Liver (tissue), 9 donors: ENCODE results near the gene RDX. TPM values are rescaled to one million over a fixed set of nuclear protein-coding genes. Genes with fewer than 3 reads are reported as not detected.

ENCODE experiments used
- DNase-seq: peaks from one replicate; pipeline ENCODE4 v3.0.0-alpha.2; 2017; ENCODE audit warnings: low spot score
- H3K27ac ChIP-seq, 2 donors: one replicate each; pipeline ENCODE4 v1.7.0; 2013; ENCODE audit warnings: inconsistent platforms in 2 of 2, low read length in 2 of 2, control low read depth in 1 of 2, low read depth in 1 of 2, mild to moderate bottlenecking in 1 of 2
- H3K27me3 ChIP-seq, 4 donors: one replicate each; pipeline versions ENCODE4 v1.6.1 to v1.7.0; 2013; ENCODE audit warnings: low read length in 3 of 4, inconsistent platforms in 1 of 4, mild to moderate bottlenecking in 1 of 4, moderate library complexity in 1 of 4; ENCODE audit not compliant: control insufficient read depth in 4 of 4, insufficient read depth in 4 of 4
- H3K36me3 ChIP-seq, 4 donors: one replicate each; pipeline versions ENCODE4 v1.6.1 to v1.7.0; 2013; ENCODE audit warnings: low read length in 3 of 4, mild to moderate bottlenecking in 3 of 4, low read depth in 1 of 4, moderate library complexity in 1 of 4; ENCODE audit not compliant: control insufficient read depth in 4 of 4, insufficient read depth in 3 of 4
- H3K4me1 ChIP-seq, 4 donors: one replicate each; pipeline versions ENCODE4 v1.6.1 to v1.7.0; 2013; ENCODE audit warnings: low read length in 3 of 4, mild to moderate bottlenecking in 3 of 4, moderate library complexity in 1 of 4; ENCODE audit not compliant: control insufficient read depth in 4 of 4, insufficient read depth in 4 of 4
- H3K4me3 ChIP-seq, 3 donors: one replicate each; pipeline versions ENCODE4 v1.6.1 to v1.7.0; 2013; ENCODE audit warnings: low read length in 3 of 3, control low read depth in 1 of 3, low read depth in 1 of 3, mild to moderate bottlenecking in 1 of 3
- H3K9ac ChIP-seq, 2 donors: one replicate each; pipeline ENCODE4 v1.7.0; 2013; ENCODE audit warnings: low read length in 2 of 2, mild to moderate bottlenecking in 2 of 2, moderate library complexity in 2 of 2, control low read depth in 1 of 2, low read depth in 1 of 2
- H3K9me3 ChIP-seq, 4 donors: one replicate each; pipeline versions ENCODE4 v1.6.1 to v1.7.0; 2013; ENCODE audit warnings: low read length in 3 of 4; ENCODE audit not compliant: control insufficient read depth in 4 of 4
- EGR1 ChIP-seq, 2 donors: IDR thresholded peaks; 2 replicates each; pipeline ENCODE4 v1.6.1; 2016 to 2018; ENCODE audit warnings: antibody characterized with exemption in 2 of 2, low read depth in 2 of 2
- FOXA1 ChIP-seq: IDR thresholded peaks from 2 replicates; pipeline ENCODE4 v1.6.1; 2016; ENCODE audit warnings: antibody characterized with exemption
- FOXA2 ChIP-seq: IDR thresholded peaks from 2 replicates; pipeline ENCODE4 v1.6.1; 2016; ENCODE audit warnings: antibody characterized with exemption
- GABPA ChIP-seq, 2 donors: IDR thresholded peaks in 1 of 2; conservative IDR thresholded peaks in 1 of 2; 2 replicates each; pipeline ENCODE4 v1.6.1; 2016; ENCODE audit warnings: antibody characterized with exemption in 2 of 2, mild to moderate bottlenecking in 1 of 2, moderate library complexity in 1 of 2
- HNF4A ChIP-seq, 2 donors: conservative IDR thresholded peaks; 2 replicates each; pipeline ENCODE4 v1.6.1; 2016; ENCODE audit warnings: antibody characterized with exemption in 2 of 2, mild to moderate bottlenecking in 2 of 2
- HNF4G ChIP-seq: IDR thresholded peaks from 2 replicates; pipeline ENCODE4 v1.6.1; 2016; ENCODE audit warnings: antibody characterized with exemption
- JUND ChIP-seq, 2 donors: IDR thresholded peaks; 2 replicates each; pipeline ENCODE4 v1.6.1; 2016; ENCODE audit warnings: antibody characterized with exemption in 2 of 2
- NR2F2 ChIP-seq: IDR thresholded peaks from 2 replicates; pipeline ENCODE4 v1.6.1; 2016; ENCODE audit warnings: antibody characterized with exemption
- RAD21 ChIP-seq, 2 donors: IDR thresholded peaks; 2 replicates each; pipeline ENCODE4 v1.6.1; 2016; ENCODE audit warnings: antibody characterized with exemption in 2 of 2, mild to moderate bottlenecking in 2 of 2
- RXRA ChIP-seq, 2 donors: IDR thresholded peaks; 2 replicates each; pipeline ENCODE4 v1.6.1; 2017 to 2018; ENCODE audit warnings: antibody characterized with exemption in 2 of 2, mild to moderate bottlenecking in 1 of 2
- SP1 ChIP-seq: IDR thresholded peaks from 2 replicates; pipeline ENCODE4 v1.6.1; 2018; ENCODE audit warnings: antibody characterized with exemption, mild to moderate bottlenecking
- TAF1 ChIP-seq: conservative IDR thresholded peaks from 2 replicates; pipeline ENCODE4 v1.6.1; 2016; ENCODE audit warnings: antibody characterized with exemption, mild to moderate bottlenecking
- YY1 ChIP-seq: IDR thresholded peaks from 2 replicates; pipeline ENCODE4 v1.6.1; 2016; ENCODE audit warnings: antibody characterized with exemption, mild to moderate bottlenecking
- WGBS: extraction: QIAGEN DNeasy Blood & Tissue Kit; methylation state at CpG from one replicate; pipeline ENCODE4 v1.1.7; 2013; 5-methylcytosine and 5-hydroxymethylcytosine counted together
- polyA plus RNA-seq, 2 donors: library from polyadenylated mRNA; stranded (reverse) in 1 of 2; unstranded in 1 of 2; fragments of 200-250 nt in 1 of 2; fragments of >200 nt in 1 of 2; fragmentation: Nextera tagmentation in 1 of 2; extraction: Ambion mirVana in 1 of 2; gene quantifications; one replicate each; pipeline versions ENCODE4 v1.2.1 to v1.2.3, GENCODE V29; 2013 to 2015
- total RNA-seq, 2 donors: library from RNA; depleted of rRNA; stranded (reverse); fragments of >200 nt; gene quantifications; one replicate each; pipeline ENCODE4 v1.2.3, GENCODE V29; 2014
- TF ChIP-seq, protein P1 (sequence below): fragments of 150-350 bp; IDR thresholded peaks from 2 replicates; pipeline ENCODE4 v1.5.1; 2017; ENCODE audit warnings: improper control_type of control experiment, low read depth, low read length; ENCODE audit not compliant: missing input control
- TF ChIP-seq, protein P2 (sequence below): IDR thresholded peaks from 2 replicates; pipeline ENCODE4 v1.6.1; 2016; ENCODE audit warnings: antibody characterized with exemption, mild to moderate bottlenecking
- TF ChIP-seq, protein P3 (sequence below): IDR thresholded peaks from 2 replicates; pipeline ENCODE4 v1.6.1; 2016; ENCODE audit warnings: antibody characterized with exemption
- TF ChIP-seq, protein P4 (sequence below): IDR thresholded peaks from 2 replicates; pipeline ENCODE4 v1.6.1; 2016; ENCODE audit warnings: antibody characterized with exemption
- TF ChIP-seq, protein P5 (sequence below): IDR thresholded peaks from 2 replicates; pipeline ENCODE4 v1.6.1; 2016; ENCODE audit warnings: antibody characterized with exemption
- donor health status: healthy.
- donor health status: healthy.
- donor health status: healthy.
- donor health status: healthy.
- donor health status: healthy.

RDX gene
- total and polyA plus RNA-seq, 4 donors, result 19.9 to 116 (median 53.9) TPM

DNA sequence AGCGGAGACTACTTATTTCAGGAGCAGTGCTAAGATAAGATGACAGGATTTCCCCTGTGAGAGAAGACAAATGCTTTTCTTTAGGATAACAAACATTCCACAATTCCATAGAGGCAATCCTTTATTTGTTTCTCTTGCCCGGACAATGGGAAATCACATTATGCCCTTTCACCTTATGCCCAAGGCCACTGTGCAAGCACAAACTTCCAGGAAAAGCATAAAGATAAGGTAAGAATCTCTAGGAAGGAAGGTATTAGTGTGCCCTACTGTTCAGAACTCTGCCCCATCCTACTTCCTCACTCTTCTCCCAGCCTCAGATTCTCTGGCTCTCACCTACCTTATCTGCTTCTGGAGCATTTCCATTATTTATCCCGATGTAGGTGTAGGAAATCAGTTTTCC lies 23.1 kb upstream of the RDX start:
- DNase-seq, result no peak
- 83% methylated on average over 3 of the region's 3 CpGs for WGBS
- Histone ChIP-seq H3K9ac (no peak overlapping the region), H3K27me3 (no peaks in the 10 kb centered on the region), H3K36me3 (no peaks in the 10 kb centered on the region), H3K27ac (no peak overlapping the region), H3K4me1 (no peaks in the 10 kb centered on the region), H3K9me3 (no peaks in the 10 kb centered on the region), H3K4me3 (no peak overlapping the region)
- TF ChIP-seq NR2F2 (peak; percentile 66), RXRA (IDR thresholded peaks at IDR 0.05) (no peak)

DNA sequence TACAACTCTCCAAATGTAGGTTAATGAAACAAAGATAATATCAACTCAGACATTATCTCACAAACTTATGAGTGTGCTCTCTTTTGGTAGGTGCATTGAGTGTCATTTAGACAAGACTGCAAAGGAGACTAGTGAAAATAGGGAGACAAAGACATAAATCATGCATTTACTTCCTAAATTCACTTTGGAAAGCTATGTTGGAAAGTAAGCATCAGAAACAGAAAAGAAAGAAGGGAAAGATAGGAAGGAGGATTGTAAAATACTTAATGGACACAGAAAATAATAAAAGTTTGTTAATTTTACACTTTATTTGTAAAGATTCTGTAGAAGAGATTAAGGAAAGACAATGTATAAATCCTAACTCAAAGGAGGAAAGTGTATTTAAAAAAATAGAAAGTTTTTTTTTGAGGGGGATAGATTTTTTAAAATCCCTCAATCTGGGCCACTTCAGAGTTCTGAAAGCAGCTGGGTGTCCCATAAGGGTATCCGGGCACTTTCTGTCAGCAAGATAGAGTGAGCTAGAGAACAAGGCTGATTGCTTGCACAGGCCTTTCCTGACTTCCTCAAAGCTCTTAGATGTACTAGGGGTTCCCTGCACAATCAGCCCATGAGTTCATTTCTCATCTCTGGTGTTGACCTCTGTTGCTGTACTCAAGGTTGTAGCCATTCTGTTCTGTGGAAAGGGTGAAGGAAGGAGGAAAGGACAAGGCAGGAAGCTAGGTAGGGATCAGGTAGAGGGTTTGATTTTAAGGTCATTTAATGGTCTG lies 22.4 kb upstream of the RDX start:
- 86% methylated on average over 1 of the region's 1 CpG for WGBS
- H3K4me1 ChIP-seq, result no peaks in the 10 kb centered on the region
- no peak overlapping the region for H3K27ac ChIP-seq
- TF ChIP-seq FOXA1, result no peak
- TF ChIP-seq, protein P1, sequence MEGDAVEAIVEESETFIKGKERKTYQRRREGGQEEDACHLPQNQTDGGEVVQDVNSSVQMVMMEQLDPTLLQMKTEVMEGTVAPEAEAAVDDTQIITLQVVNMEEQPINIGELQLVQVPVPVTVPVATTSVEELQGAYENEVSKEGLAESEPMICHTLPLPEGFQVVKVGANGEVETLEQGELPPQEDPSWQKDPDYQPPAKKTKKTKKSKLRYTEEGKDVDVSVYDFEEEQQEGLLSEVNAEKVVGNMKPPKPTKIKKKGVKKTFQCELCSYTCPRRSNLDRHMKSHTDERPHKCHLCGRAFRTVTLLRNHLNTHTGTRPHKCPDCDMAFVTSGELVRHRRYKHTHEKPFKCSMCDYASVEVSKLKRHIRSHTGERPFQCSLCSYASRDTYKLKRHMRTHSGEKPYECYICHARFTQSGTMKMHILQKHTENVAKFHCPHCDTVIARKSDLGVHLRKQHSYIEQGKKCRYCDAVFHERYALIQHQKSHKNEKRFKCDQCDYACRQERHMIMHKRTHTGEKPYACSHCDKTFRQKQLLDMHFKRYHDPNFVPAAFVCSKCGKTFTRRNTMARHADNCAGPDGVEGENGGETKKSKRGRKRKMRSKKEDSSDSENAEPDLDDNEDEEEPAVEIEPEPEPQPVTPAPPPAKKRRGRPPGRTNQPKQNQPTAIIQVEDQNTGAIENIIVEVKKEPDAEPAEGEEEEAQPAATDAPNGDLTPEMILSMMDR, result no peak
- no peak for TF ChIP-seq RXRA (IDR thresholded peaks at IDR 0.05)
- TF ChIP-seq GABPA (IDR thresholded peaks at IDR 0.05 in 1 of 2, conservative IDR thresholded peaks at IDR 0.05 in 1 of 2), result no peak
- no peak for TF ChIP-seq TAF1
- no peak for TF ChIP-seq FOXA2
- TF ChIP-seq, protein P2, sequence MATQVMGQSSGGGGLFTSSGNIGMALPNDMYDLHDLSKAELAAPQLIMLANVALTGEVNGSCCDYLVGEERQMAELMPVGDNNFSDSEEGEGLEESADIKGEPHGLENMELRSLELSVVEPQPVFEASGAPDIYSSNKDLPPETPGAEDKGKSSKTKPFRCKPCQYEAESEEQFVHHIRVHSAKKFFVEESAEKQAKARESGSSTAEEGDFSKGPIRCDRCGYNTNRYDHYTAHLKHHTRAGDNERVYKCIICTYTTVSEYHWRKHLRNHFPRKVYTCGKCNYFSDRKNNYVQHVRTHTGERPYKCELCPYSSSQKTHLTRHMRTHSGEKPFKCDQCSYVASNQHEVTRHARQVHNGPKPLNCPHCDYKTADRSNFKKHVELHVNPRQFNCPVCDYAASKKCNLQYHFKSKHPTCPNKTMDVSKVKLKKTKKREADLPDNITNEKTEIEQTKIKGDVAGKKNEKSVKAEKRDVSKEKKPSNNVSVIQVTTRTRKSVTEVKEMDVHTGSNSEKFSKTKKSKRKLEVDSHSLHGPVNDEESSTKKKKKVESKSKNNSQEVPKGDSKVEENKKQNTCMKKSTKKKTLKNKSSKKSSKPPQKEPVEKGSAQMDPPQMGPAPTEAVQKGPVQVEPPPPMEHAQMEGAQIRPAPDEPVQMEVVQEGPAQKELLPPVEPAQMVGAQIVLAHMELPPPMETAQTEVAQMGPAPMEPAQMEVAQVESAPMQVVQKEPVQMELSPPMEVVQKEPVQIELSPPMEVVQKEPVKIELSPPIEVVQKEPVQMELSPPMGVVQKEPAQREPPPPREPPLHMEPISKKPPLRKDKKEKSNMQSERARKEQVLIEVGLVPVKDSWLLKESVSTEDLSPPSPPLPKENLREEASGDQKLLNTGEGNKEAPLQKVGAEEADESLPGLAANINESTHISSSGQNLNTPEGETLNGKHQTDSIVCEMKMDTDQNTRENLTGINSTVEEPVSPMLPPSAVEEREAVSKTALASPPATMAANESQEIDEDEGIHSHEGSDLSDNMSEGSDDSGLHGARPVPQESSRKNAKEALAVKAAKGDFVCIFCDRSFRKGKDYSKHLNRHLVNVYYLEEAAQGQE, result no peak
- no peak for TF ChIP-seq RAD21 (IDR thresholded peaks at IDR 0.05)
- TF ChIP-seq HNF4G, result no peak
- TF ChIP-seq, protein P3, sequence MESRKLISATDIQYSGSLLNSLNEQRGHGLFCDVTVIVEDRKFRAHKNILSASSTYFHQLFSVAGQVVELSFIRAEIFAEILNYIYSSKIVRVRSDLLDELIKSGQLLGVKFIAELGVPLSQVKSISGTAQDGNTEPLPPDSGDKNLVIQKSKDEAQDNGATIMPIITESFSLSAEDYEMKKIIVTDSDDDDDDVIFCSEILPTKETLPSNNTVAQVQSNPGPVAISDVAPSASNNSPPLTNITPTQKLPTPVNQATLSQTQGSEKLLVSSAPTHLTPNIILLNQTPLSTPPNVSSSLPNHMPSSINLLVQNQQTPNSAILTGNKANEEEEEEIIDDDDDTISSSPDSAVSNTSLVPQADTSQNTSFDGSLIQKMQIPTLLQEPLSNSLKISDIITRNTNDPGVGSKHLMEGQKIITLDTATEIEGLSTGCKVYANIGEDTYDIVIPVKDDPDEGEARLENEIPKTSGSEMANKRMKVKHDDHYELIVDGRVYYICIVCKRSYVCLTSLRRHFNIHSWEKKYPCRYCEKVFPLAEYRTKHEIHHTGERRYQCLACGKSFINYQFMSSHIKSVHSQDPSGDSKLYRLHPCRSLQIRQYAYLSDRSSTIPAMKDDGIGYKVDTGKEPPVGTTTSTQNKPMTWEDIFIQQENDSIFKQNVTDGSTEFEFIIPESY, result no peak
- no peak for TF ChIP-seq YY1
- no peak for TF ChIP-seq EGR1 (IDR thresholded peaks at IDR 0.05; ENCODE audit: low read depth in 2 of 2)
- no peak for TF ChIP-seq JUND (IDR thresholded peaks at IDR 0.05)
- TF ChIP-seq, protein P4, sequence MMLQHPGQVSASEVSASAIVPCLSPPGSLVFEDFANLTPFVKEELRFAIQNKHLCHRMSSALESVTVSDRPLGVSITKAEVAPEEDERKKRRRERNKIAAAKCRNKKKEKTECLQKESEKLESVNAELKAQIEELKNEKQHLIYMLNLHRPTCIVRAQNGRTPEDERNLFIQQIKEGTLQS, result no peak
- no peak for TF ChIP-seq NR2F2
- TF ChIP-seq SP1, result no peak
- TF ChIP-seq, protein P5, sequence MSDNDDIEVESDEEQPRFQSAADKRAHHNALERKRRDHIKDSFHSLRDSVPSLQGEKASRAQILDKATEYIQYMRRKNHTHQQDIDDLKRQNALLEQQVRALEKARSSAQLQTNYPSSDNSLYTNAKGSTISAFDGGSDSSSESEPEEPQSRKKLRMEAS, result no peak
- TF ChIP-seq HNF4A (conservative IDR thresholded peaks at IDR 0.05), result no peak
- H3K36me3 ChIP-seq, result no peaks in the 10 kb centered on the region
- no peak overlapping the region for H3K9ac ChIP-seq
- H3K4me3 ChIP-seq, result no peak overlapping the region
- H3K27me3 ChIP-seq, result no peaks in the 10 kb centered on the region
- no peak for DNase-seq
- H3K9me3 ChIP-seq, result no peaks in the 10 kb centered on the region
